SK-N-SH (cell line): ENCODE measurements around the gene HEBP1.

Source experiments
- CHD2 ChIP-seq: fragments of 150-350 bp; IDR thresholded peaks from 2 replicates; pipeline ENCODE4 v1.6.1; 2018; ENCODE audit warnings: low read length; ENCODE audit not compliant: partially characterized antibody
- ELF1 ChIP-seq: IDR thresholded peaks from 2 replicates; pipeline ENCODE4 v1.4.0; 2012
- GABPA ChIP-seq: IDR thresholded peaks from 2 replicates; pipeline ENCODE4 v1.4.0; 2012; ENCODE audit warnings: low read depth, mild to moderate bottlenecking
- NFIC ChIP-seq: IDR thresholded peaks from 2 replicates; pipeline ENCODE4 v1.4.0; 2012; ENCODE audit warnings: borderline replicate concordance
- POLR2AphosphoS5 ChIP-seq: IDR thresholded peaks from 2 replicates; pipeline ENCODE4 v1.6.1; 2012; ENCODE audit warnings: low read depth, low read length
- RXRA ChIP-seq: IDR thresholded peaks from 2 replicates; pipeline ENCODE4 v1.4.0; 2012; ENCODE audit warnings: low read depth, mild to moderate bottlenecking, borderline replicate concordance
- SIN3A ChIP-seq: IDR thresholded peaks from 2 replicates; pipeline ENCODE4 v1.6.1; 2012; ENCODE audit warnings: low read depth, mild to moderate bottlenecking, low read length, moderate library complexity, borderline replicate concordance
- TEAD4 ChIP-seq: IDR thresholded peaks from 2 replicates; pipeline ENCODE4 v1.4.0; 2012; ENCODE audit warnings: mild to moderate bottlenecking, borderline replicate concordance; ENCODE audit not compliant: insufficient read depth
- YY1 ChIP-seq: IDR thresholded peaks from 2 replicates; pipeline ENCODE4 v1.4.0; 2012; ENCODE audit warnings: low read depth, mild to moderate bottlenecking
- TF ChIP-seq, protein P1 (sequence below): fragments of 200-600 bp; sonication (generic); IDR thresholded peaks from 2 replicates; pipeline ENCODE4 v1.6.1; 2017; ENCODE audit warnings: antibody characterized with exemption, mild to moderate bottlenecking, moderate library complexity

DNA sequence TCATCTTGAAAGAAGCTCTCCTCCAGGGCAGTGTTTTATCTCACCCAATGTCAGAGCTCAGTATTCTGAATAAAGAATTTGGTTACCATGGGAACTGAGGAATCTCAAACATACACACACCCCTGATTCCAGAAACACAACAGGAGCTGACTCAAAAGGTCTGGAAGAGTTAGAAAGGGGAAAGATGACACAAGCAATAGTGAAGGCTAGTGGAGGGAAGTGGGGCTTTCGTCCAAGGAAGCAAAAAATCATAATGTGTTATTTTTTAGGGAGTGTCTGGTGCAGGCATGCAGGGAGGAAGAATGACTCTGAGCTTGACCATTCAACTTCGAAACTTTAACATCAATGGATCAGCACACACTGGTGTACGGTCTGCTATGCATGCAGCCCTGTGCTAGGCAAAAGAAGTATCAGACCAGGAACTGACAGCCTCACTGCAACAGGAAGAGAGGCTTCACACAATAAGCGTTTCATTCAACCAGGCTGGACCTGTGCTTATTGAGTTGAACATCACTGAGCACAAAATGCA is 20.3 kb downstream of the HEBP1 start:
- TF ChIP-seq, protein P1, sequence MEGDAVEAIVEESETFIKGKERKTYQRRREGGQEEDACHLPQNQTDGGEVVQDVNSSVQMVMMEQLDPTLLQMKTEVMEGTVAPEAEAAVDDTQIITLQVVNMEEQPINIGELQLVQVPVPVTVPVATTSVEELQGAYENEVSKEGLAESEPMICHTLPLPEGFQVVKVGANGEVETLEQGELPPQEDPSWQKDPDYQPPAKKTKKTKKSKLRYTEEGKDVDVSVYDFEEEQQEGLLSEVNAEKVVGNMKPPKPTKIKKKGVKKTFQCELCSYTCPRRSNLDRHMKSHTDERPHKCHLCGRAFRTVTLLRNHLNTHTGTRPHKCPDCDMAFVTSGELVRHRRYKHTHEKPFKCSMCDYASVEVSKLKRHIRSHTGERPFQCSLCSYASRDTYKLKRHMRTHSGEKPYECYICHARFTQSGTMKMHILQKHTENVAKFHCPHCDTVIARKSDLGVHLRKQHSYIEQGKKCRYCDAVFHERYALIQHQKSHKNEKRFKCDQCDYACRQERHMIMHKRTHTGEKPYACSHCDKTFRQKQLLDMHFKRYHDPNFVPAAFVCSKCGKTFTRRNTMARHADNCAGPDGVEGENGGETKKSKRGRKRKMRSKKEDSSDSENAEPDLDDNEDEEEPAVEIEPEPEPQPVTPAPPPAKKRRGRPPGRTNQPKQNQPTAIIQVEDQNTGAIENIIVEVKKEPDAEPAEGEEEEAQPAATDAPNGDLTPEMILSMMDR: no peak
- TF ChIP-seq TEAD4 (no peak), YY1 (no peak), RXRA (no peak), CHD2 (no peak), POLR2AphosphoS5 (no peak), GABPA (no peak), ELF1 (no peak), SIN3A (no peak), NFIC (no peak; the same call in 1 of the 2 replicates)
